Measurements from ENCODE around the gene STOM. TPM values are rescaled to one million over a fixed set of nuclear protein-coding genes. Genes with fewer than 3 reads are reported as not detected.

Gene STOM
- polyA plus RNA-seq, 3 donors = 23.8 to 66.9 (median 63.8) TPM

DNA sequence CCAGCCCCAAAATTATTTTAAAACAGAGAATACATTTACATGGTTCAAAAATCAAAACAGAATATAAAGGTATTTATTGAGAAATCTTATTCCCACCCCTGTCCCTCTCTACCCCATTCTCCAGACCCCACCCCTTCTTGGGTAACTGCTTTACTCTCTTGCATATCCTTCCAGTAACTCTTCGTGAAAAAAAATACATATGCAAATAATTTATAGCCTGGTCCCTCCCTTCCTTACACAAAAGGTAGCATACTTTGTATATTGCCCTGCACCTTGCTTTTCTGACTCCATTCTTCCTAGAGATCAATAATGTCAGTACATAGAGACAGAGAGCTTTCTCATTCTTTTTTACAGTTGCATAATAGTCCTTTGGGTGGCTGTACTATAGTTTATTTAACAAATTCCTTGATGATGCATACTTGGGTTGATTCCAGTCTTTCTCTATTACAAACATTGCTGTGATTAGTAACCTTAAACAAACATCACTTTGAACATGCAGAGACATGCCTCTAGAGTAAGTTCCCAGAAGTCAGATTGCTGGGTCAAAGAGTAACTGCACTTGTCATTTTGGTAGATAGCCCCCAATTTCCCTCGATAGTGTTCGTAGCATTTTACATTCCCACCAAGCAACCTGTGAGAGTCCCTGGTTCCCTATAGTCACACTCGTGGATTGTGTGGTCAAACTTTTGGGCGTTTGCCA, 47.9 kb downstream of the STOM start:
- Mint-ChIP-seq H3K36me3 (peaks cover 70 to 91% of the 10 kb centered on the region in 2 donors), H3K27ac (peak overlapping the region in 2 of 7 donors; percentile 5 to 26), H3K9me3 (peaks cover 0 to 3% (median 0%) of the 10 kb centered on the region in 7 donors), H3K4me3 (no peak overlapping the region), H3K27me3 (ENCODE audit: low read depth in 3 of 3) (peaks cover 0 to 1% (median 0%) of the 10 kb centered on the region in 3 donors), H3K4me1 (peaks cover 31% of the 10 kb centered on the region)
- H3K27ac ChIP-seq (ENCODE audit: low read depth in 1 of 2, low read length in 2 of 2) = no peak overlapping the region
- no peak overlapping the region for H3K9ac ChIP-seq (ENCODE audit: insufficient read depth, low read length, poor library complexity, severe bottlenecking)
- peaks cover 18 to 31% of the 10 kb centered on the region in 2 donors for H3K4me1 ChIP-seq (ENCODE audit: control insufficient read depth in 1 of 2, insufficient read depth in 2 of 2, low read length in 2 of 2)
- no peaks in the 10 kb centered on the region for H4K20me1 ChIP-seq (ENCODE audit: insufficient read depth, low read length)
- no peak overlapping the region for H2AFZ ChIP-seq (ENCODE audit: insufficient read depth, low read depth, low read length, poor library complexity, severe bottlenecking)
- H3K4me3 ChIP-seq (replicated peaks in 1 of 3; ENCODE audit: low read depth in 2 of 3, low read length in 3 of 3) = no peak overlapping the region
- H3K79me2 ChIP-seq (ENCODE audit: insufficient read depth, low read length) = no peaks in the 10 kb centered on the region
- H3K27me3 ChIP-seq (ENCODE audit: control insufficient read depth in 2 of 2, insufficient read depth in 2 of 2, low read length in 2 of 2) = no peaks in the 10 kb centered on the region
- H3K9me3 ChIP-seq (replicated peaks in 1 of 2; ENCODE audit: control insufficient read depth in 1 of 2, insufficient read depth in 1 of 2, low read length in 2 of 2) = no peaks in the 10 kb centered on the region
- no peak for DNase-seq
- no peak overlapping the region for H3K4me2 ChIP-seq (replicated peaks; ENCODE audit: extremely low read depth, low read length, poor library complexity, severe bottlenecking)
- TF ChIP-seq, protein P1, sequence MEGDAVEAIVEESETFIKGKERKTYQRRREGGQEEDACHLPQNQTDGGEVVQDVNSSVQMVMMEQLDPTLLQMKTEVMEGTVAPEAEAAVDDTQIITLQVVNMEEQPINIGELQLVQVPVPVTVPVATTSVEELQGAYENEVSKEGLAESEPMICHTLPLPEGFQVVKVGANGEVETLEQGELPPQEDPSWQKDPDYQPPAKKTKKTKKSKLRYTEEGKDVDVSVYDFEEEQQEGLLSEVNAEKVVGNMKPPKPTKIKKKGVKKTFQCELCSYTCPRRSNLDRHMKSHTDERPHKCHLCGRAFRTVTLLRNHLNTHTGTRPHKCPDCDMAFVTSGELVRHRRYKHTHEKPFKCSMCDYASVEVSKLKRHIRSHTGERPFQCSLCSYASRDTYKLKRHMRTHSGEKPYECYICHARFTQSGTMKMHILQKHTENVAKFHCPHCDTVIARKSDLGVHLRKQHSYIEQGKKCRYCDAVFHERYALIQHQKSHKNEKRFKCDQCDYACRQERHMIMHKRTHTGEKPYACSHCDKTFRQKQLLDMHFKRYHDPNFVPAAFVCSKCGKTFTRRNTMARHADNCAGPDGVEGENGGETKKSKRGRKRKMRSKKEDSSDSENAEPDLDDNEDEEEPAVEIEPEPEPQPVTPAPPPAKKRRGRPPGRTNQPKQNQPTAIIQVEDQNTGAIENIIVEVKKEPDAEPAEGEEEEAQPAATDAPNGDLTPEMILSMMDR (IDR thresholded peaks at IDR 0.05) = no peak
- WGBS (ENCODE audit: insufficient coverage) = 0% methylated on average over 1 of the region's 5 CpGs
- intact Hi-C loops (cut with micrococcal nuclease) = no loop called here
- H3K36me3 ChIP-seq (replicated peaks in 1 of 2; ENCODE audit: control insufficient read depth in 1 of 2, insufficient read depth in 2 of 2, low read length in 2 of 2) = peaks cover 54 to 72% of the 10 kb centered on the region in 2 donors

DNA sequence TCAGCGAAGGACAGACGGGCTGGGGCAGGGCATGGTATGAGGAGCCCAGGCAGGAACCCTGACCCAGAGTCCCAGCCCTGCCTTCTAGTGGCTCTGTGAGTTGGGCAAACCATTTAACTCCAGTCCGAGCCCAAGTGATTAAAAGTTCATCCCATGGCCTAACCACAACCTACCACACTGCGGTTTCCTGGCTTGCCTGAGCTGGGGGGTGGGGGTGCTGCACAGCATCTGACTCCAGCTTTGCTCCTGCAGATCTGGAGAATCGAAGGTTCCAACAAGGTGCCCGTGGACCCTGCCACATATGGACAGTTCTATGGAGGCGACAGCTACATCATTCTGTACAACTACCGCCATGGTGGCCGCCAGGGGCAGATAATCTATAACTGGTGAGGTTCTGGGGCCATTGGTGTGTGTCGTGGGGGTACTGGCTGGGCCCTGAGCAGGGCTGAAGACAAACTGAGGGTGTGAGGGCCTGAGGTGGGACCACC, 49.0 kb downstream of the STOM start:
- H3K36me3 ChIP-seq (replicated peaks in 1 of 2; ENCODE audit: control insufficient read depth in 1 of 2, insufficient read depth in 2 of 2, low read length in 2 of 2) = peaks cover 52 to 70% of the 10 kb centered on the region in 2 donors
- no peaks in the 10 kb centered on the region for H3K79me2 ChIP-seq (ENCODE audit: insufficient read depth, low read length)
- H3K27me3 Mint-ChIP-seq (ENCODE audit: low read depth in 3 of 3) = peaks cover 0 to 1% (median 0%) of the 10 kb centered on the region in 3 donors
- H3K9me3 ChIP-seq (replicated peaks in 1 of 2; ENCODE audit: control insufficient read depth in 1 of 2, insufficient read depth in 1 of 2, low read length in 2 of 2) = no peaks in the 10 kb centered on the region
- H3K4me3 Mint-ChIP-seq = no peak overlapping the region
- no peak overlapping the region for H3K9ac ChIP-seq (ENCODE audit: insufficient read depth, low read length, poor library complexity, severe bottlenecking)
- no peaks in the 10 kb centered on the region for H4K20me1 ChIP-seq (ENCODE audit: insufficient read depth, low read length)
- peaks cover 31% of the 10 kb centered on the region for H3K4me1 Mint-ChIP-seq
- no peaks in the 10 kb centered on the region for H3K27me3 ChIP-seq (ENCODE audit: control insufficient read depth in 2 of 2, insufficient read depth in 2 of 2, low read length in 2 of 2)
- TF ChIP-seq, protein P1 (IDR thresholded peaks at IDR 0.05) = no peak
- H3K27ac ChIP-seq (ENCODE audit: low read depth in 1 of 2, low read length in 2 of 2) = no peak overlapping the region
- no peak overlapping the region for H3K4me2 ChIP-seq (replicated peaks; ENCODE audit: extremely low read depth, low read length, poor library complexity, severe bottlenecking)
- intact Hi-C loops (cut with micrococcal nuclease) = loop anchor here in 1 of 2 donors (2.0 kb wide), 1 partner anchor 78 kb away; no protein-coding TSS in a partner anchor
- H2AFZ ChIP-seq (ENCODE audit: insufficient read depth, low read depth, low read length, poor library complexity, severe bottlenecking) = no peak overlapping the region
- H3K27ac Mint-ChIP-seq = peak overlapping the region in 2 of 7 donors; percentile 46 to 53
- H3K4me1 ChIP-seq (ENCODE audit: control insufficient read depth in 1 of 2, insufficient read depth in 2 of 2, low read length in 2 of 2) = peaks cover 18 to 31% of the 10 kb centered on the region in 2 donors
- no peak overlapping the region for H3K4me3 ChIP-seq (replicated peaks in 1 of 3; ENCODE audit: low read depth in 2 of 3, low read length in 3 of 3)
- peaks cover 68 to 91% of the 10 kb centered on the region in 2 donors for H3K36me3 Mint-ChIP-seq
- no peak for DNase-seq
- H3K9me3 Mint-ChIP-seq = peaks cover 0 to 3% (median 0%) of the 10 kb centered on the region in 7 donors
- 52% methylated on average over 6 of the region's 10 CpGs for WGBS (ENCODE audit: insufficient coverage)
